Mucosa of gallbladder (tissue), 1 donor: ENCODE measurements around the gene CFAP77. TPM values are rescaled to one million over a fixed set of nuclear protein-coding genes. Genes with fewer than 3 reads are reported as not detected.

Experiments used
- DNase-seq: peaks from one replicate; pipeline ENCODE4 v3.0.0-alpha.2; 2020; ENCODE audit warnings: low spot score
- total RNA-seq: library from RNA; stranded (reverse); gene quantifications from one replicate; pipeline ENCODE4 v1.2.1, GENCODE V29; 2021
- donor health status: DM: no; HTN: no; CAD: no.

The CFAP77 gene
- total RNA-seq, 1 donor from 2014 or later = not detected

DNA sequence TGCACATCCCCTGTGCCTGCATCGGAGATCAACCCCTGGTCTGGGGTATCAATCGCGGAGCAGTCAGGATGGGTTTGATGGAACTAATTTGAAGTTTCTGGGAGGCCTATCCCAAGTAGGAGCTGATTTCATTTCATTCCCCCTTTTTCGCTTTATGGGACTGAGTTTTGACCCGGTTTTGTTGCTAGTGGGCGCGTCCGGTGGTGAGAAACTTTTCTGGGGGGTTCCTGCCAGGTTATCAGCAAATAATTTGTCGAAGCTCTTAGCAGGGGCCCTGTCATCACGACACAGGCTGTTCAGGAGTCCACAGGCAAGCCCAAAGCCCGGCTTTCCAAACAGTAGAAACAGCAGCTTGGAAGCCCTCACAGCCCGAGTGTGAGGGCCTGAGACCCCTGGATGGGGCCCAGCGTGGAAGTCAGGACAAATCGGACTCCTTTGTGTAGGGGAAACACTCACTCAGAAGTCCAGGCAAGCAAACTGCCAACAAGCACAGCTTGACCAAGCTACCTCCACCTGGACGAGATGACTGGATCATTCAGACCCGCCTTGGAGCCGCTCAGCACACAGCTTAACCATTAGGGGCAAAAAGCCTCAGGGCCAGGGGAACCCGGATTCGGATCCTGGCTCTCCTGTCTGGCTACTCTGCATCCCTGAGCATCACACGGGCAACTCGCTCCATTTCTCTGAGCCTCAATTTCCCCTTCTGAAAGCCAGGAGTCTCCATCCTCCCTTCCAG, 108.0 kb downstream of the CFAP77 start:
- no peak for DNase-seq

DNA sequence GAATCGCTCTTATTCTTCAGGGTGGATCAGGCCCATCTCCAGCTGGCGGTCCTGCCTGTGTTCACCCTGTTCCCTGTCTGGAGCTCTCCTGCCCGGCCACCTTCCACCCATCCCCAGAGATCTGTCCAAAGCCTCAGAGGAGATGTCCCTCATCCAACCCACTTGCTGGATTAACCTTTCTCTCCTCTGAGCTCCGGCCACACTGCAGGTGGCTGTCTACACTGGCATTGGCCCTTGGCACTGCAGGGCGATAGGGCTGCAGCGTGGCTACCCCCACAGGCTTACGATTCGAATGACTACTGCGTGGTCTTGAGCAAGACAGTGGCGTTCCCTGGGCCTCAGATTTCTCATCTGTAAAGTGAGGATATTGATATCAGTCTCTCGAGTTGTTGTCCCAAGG, 108.6 kb downstream of the CFAP77 start:
- DNase-seq = no peak

DNA sequence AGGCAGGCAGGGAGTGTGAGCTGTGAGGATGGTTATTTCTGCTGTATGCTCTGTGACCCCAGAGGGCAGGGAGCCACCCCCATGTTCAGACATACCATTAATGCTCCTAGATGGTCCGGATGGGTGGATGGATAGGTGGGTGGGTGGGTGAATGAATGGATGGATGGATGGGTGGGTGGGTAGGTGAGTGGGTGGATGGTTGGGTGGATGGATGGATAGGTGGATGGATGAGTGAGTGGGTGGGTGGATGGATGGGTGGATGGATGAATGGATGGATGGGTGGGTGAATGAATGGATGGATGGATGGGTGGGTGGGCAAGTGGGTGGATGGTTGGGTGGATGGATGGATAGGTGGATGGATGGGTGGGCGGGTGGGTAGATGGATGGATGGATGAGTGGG, 109.0 kb downstream of the CFAP77 start:
- no peak for DNase-seq

DNA sequence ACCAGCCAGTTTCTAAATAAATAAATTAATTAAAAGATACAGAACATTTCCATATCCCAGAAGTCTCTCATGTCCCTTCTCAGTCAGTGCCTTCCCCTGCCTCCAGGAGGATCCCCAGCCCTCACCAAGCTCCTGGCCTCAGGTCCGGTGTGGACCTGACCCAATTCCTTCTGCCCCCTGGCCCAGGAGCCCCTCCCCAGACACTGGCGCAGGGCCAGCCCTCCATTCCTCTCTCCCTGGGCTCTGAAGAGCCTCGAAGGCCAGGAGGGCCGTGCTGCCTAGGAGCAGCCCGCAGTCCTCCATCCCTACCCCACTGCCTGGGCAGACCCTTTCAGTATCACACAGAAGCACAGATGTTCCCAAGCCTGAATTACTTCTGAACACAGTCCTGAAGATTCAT, 110.6 kb downstream of the CFAP77 start:
- no peak for DNase-seq

DNA sequence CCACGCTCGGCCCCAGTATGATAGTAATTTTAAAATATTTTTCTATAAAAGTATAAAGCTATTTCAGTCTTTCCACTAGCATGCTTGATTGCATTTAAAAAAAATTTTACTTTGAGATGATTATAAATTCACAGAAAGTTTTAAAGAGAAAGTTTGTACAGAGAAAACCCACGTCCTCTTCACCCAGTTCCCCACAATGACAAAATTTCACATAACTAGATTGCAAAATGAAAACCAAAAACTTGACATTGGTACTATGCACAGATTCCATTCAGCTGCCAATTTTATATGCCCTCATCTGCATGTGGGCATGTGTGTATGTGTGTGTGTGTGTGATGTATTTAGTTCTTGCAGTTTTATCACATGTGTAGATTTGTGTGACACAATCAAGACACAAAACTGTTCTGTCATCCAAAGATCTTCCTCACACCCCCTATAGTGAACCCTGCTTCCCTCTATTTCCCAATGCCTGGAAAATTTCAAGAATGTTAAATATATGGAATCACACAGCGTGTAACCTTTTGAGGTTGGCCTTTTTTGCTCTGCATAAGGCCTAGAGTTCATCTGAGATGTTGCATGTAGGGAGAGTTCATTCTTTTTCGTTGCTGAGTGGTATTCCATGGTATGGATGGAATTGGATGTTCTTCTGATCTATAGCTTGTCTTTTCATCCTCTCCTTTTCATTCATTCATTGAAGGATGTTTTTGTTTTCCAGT, 115.5 kb downstream of the CFAP77 start:
- DNase-seq = no peak

DNA sequence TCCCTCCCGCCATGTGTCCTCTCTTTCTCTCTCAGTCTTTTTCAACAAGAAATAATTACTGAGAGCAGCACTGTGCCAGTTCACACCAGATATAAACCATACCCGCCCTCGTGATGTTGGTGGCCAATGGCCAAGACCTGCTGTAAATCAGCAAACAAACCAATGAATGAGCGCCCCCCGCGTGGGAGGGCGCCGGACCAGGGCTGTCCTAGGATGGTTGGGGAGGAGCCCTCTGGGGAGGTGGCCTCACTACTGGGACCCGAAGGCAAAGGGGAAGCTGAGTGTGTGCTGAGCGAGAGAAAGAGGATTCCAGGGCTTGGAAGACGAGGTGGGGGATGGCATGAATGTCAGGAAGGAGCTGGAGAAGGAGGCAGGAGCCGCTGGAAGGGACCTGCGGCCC, 121.2 kb downstream of the CFAP77 start:
- no peak for DNase-seq

DNA sequence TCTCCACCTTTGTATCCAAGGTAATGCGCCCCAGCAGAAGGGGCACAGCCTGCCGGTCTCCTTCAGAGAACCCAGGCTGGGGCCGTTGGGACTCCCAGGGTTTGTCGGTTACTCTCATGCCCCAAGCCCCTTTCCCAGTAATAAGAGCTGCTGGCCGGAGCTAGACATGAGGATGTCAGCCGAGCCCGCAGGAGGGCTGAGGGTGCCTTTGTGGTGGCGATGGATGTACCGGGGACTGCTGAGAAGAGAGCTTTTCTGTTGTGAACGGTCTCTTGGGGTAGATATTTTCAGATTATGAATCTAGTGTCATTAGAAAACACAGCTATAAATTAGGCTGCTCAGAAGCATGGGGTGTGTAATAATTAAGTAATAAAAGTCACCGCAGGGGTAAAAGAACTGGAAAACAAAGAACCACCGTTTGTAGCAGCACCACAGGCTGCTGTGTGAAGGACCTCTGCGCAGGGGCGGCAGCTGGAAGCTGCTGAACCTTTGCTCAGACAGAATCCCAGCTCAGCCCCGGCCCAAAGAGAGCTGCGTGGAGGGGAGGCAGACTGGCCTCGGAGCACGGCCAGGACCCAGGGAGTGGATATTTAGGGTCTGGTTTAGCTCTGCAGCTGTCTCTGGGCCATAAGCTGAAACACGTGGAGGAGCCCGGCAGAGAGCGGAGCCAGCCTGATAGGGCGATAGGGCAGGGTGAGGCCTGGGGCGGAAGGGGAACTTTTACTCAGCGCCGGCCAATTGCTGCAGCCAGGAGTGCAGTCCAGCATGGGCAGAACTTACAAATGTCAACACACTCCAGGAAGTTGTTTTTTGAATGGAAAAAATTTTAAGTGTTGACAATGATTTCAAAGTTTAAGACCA, 121.9 kb downstream of the CFAP77 start:
- DNase-seq = no peak

DNA sequence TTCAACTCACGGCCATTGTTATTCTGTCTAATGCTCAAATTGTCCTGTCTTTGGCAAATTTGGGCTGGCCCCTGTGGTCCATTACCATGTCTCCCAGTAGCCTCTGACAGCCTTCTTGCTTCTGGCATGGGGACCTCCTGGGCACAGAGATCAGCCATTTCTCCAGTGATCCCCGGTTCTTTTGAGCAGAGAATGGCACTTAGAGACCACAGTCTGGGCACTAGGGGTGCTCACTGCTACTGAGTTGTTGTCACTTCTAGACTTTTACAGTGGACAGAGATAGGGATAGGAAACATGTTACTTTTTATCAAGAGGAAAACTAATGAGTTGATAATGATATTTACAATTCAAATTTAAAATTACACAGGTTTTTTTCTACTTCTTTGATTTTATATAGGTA, 124.8 kb downstream of the CFAP77 start:
- DNase-seq = no peak

DNA sequence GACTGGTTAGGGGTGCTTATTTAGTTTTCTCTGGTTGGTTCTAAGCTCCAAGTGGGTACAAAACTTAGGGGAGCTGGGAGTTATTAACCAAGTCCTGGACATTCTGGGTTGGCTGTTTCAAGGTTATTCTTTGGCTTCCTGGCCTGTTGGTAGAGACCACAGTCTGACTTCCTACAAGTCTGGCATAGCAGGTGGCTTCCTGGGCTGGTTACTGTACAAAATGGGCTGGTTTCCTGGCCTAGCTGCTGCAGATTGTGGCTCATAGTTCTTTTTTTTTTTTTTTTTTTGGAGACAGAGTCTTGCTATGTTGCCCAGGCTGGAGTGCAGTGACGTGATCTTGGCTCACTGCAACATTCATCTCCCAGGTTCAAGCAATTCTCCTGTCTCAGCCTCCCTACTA, 126.1 kb downstream of the CFAP77 start:
- no peak for DNase-seq

DNA sequence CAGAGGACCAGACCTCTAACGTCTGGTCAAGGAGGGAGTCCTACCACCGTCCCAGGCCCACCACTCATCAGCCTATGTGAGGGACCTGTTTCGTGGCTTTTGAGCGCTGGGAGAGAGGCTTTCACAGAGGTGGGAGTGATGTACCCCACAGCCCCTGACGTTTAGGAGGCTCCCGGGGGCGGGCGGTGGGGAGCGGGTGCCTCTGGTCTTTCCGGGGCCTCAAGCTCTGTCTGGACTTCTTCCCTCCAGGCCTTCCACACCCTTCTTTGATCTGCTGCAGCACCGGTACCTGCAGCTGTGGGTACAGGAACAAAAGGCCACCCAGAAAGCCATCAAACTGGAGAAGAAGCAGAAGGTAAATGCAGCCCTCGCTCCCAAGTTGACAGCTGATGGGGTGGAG, 127.3 kb downstream of the CFAP77 start:
- no peak for DNase-seq

DNA sequence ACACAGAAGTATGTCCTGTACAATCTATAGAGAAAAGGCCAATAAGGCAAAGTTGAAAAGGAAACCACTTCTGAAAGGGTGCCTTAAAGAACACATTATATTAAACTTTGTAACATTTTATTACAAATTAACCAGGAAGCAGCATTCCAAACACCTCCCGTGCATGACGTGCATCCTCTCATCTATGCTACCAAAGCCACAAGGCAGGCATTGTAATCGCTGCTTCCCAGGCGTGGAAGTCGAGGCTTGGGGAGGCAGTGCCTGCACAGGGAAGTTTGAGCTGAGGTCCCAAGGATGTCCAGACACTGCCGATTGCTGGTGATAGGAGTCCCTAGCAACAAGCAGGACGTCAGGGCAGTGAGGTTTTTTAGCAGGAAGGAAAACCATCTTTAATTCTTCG, 128.1 kb downstream of the CFAP77 start:
- DNase-seq = peak; percentile 77

DNA sequence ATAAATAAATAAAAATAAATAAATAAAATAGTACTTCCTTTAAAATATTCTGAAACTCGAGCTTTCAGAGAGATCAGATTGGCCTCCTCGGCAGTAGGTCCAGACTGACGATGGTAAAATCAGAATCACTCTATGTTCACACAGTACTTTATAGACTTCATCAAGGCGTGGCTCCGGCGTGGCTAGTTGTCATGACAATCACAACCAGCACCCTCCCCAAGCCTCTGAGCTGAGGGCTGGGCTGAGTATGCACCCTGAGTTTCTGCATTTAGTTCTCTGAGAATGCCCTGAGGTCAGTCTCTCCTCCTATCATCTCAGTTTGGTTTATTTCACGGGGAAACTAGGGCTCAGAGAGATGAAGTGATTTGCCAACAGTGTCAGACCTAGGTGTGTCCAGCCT, 129.1 kb downstream of the CFAP77 start:
- no peak for DNase-seq

DNA sequence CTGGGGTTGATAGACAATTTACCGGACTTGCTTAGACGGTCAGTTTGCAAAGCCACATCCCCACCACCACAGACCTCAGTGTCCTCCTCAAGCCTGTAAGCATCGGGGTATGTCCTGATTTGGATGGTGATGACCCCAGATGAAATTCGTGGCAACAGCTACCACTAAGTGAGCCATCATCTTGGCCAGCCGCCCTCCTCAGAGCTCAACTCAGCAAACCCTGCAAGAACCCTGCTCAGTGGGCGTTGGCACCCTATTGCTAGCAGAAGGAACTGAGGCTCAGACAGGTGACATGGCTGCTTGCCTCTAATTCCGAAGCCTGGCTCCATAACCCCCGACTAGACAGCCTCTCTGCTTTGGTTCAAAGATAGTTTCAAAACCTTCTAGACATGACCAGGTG, 131.0 kb downstream of the CFAP77 start:
- no peak for DNase-seq

DNA sequence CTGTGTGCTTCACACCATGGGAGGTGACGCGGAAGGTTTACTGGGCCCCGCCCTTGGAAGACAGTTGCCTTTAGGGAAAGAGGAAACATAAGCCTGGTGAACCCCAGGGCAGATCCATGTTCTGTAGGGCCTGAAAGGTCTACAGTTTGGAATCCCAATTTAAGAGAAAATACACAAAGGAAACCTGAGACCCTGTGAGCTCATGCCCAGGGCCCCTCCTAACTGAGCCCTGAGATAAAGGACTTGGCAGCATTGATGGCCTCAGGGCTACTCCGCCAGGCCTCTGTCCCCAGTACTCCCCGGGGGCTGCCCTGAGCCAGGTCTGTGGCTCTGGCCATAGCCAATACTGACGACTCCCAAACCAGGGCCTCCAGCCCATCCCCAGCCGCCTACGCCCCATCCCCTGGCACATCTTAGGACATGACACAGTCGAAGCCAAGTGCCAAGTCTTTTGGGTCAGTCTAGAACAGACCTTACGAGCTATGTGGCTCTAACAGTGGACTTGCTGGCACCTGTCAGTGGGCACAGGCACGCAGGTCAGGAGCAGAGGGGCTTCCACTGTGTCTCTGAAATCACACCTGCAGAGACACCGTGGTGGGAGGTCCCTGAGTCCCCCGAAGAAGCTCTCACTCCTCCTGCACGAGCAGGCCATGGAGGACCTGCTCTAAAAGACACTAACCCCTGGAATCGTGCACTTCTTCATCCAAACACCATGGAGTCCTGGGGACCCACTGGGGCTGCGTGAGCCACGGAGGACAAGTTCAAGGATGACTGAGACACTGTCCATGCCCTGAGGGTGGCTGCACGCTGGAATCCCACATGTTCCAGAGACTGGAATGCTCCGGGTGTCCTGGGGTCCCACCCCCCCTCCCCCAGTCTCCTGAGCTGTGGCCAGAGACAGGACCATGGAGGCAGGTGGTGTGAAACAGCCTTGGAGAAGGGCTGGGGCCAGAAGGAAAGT, 132.1 kb downstream of the CFAP77 start:
- no peak for DNase-seq

DNA sequence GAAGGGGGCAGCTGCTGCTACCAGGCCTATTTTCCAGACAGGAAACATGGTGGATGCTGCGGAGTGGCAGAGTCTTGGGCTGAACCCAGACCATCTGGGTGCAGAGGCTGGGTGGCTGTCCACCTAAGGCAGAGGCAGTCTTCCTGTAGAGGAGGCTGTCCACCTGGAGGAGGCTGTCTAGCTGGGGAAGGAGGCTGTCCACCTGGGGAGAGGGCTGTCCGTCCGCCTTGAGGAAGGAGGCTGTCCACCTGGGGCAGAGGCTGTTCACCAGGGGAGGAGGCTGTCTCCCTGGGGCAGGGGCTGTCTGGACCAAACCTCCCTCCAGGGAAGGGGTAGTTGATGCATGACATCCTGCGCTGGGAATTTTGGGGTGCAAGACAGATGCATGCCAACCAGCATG, 133.2 kb downstream of the CFAP77 start:
- no peak for DNase-seq

DNA sequence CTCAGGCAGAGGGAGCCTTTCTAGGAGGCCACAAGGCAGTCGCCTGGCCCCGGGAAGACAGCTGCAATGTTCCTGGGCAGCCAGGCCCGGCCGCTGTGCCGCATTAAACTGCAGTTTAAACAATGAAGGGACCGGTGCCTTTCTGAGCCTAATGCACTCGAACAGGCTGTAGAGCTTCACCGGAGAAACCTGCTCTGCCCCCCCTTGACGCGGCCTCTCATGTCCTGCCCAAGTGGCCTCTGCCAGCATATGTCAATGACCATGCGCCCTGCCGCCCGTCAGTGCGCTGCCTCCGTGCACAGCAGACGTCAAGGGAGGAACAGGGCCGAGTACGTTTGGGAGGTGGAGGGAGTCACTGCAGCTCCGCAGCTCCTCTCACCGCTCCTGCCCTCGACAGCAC, 133.9 kb downstream of the CFAP77 start:
- no peak for DNase-seq

DNA sequence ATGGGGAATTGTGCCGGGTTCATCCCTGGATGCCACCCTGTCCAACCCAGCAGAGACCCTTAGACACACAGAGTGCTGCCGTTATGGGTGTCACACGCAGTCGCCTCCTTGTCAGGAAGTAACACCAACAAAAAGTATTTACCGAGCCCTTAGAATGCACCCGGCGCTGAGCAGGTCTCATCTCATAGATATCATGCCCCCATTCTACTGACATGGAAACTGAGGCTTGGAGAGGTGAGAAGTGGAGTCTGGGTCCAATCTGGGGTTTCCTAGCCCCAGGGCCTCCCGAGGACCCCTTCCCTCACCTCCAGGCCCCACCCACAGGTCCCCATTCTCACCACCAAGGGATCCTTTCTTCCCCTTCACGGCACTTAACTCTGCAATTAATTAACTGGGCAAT, 135.6 kb downstream of the CFAP77 start:
- DNase-seq = no peak

DNA sequence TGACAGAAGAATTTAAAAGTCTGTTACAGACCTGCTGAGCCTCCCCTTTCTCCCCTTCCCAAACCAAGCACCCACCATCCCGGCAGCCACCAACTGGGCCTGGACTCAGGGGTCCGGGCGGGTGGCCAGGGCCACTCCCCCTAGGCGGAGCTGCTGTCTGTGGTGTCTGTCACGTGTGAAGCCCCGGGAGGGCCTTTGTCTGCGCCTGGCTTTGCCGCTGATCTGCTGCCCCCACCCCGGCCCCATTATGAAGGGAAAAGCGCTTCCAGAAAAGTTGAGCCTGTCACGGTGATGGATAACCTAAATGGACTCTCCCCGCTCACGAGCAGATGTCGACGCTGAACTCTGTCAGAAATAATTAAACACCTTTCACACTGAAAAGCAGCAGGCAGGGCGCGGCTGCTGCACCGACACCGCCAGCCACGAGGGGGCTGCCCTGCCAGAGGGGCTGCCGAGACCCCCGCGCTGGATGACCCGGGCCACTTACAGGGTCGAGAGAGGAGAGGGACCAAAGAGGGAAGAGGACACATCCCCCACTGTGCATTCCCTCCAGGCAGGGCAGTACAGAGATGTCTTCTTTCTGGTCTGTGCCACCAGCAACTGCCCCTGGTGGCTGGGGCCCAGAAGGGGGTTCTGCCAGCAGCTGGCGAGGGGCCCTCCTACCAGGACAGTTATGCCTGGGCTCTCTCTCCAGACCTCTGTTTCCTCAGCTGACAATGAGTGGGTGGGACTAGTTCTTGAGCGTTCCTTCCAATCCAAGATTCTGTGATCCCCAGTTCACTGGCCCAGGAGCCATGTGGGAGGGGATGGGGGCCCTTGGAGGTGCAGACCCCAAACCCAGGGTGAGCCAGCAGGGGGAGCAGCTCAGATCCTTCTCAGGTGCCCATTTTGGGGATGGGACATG, 136.4 kb downstream of the CFAP77 start:
- peak; percentile 19 for DNase-seq

DNA sequence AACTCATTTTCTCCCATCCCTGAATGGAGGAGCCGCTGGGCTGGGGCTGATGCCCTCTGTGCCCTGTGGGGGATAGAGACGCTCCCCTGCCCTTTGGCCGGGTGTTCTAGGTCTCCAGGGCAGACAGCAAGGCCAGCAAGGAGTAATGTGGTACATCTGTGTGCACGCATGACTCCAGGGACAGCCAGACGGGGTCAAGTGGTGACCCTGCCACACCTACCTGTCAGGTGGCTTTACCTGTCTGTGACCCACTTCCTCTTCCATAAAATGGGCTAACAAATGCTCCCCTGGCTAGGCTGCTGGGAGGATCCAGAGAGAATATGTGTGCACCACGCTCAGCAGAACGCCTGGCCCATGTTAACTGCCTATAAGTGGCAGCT, 137.0 kb downstream of the CFAP77 start:
- DNase-seq = no peak

DNA sequence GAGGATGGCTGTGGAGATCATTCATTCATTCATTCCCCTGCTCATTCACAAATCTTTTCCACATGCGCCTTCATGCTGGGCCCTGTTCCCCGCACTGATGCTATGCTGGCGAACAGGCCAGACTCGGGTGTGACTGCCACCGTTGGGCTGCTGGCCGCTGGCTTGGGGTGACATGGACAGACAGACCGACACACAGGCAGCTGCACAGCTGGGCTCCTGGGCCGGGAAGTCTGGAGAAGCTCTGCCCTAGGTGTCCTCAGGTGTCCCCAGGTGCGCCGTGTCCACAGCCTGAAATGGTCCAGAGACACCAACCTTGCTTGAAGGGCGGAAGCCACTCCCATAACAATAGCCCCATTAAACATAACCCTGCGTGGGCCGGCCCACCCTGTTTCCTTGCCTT, 137.4 kb downstream of the CFAP77 start:
- DNase-seq = no peak
